HG02970 (cell line): ENCODE data around the gene ZCCHC24.

Experiments used
- ATAC-seq: cut with Tn5 transposase; IDR thresholded peaks from one replicate; pipeline ENCODE4 v1.9.1; 2021; ENCODE audit warnings: mild to moderate bottlenecking, moderate library complexity, moderate number of reproducible peaks; ENCODE audit not compliant: unreplicated experiment, low FRiP score

ZCCHC24 gene

DNA sequence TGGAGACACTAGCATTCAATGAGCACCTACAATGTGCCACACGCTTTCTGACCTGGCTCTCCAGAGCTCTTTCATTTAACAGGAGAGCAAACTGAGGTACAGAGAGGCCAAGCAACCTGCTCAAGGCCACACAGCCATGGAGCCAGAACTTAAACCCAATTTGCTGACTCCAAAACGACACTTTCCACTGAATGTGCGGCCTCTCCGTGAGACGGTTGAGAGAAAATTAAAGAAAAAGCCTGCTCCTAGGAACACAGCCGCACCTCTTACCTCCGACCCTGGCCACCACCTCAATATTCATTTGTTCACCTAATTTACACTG lies 42.8 kb downstream of the ZCCHC24 start:
- ATAC-seq, result no peak

DNA sequence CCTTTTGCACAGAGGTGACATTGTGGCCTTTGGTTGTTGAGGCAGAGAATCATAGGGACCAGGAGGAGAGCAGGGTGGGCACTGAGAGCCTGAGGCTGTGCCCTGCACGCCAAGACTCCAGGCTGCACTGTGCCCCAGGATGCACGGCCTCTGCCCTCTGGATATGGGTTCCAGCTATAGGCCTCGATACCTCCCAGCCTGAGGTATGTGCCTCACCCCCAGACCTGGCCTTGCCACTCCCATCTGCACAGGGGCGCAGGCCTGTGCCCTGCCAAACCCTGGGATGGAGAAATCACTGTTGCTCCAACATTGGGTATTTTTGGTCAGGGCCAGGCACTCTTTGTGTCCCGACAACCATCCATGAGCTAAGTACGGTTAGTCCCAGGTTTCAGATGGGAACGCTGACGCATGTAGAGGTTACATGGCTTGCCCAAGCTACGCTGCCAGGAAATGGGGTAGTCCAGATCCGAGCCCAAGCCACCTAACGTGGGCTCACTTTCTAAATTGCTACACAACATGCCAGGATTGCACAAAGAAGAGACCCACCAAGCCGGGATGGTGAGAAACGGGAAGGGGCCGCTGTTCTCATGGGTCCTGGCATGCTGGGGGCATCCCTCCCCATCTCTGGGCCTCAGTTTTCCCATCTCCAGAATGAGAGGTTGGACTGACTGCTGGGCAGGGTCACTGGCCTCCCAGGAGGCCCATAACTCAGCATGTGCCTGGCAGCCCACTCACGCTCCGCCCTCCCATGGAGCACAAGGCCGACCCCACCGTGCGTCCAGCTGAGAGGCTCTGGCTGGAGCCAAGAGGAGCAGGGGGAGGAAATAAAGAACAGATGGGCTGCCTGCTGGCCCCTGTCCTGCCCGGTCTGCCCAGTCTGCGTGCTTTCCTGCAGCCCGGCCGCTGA lies 44.2 kb downstream of the ZCCHC24 start:
- ATAC-seq, result no peak

DNA sequence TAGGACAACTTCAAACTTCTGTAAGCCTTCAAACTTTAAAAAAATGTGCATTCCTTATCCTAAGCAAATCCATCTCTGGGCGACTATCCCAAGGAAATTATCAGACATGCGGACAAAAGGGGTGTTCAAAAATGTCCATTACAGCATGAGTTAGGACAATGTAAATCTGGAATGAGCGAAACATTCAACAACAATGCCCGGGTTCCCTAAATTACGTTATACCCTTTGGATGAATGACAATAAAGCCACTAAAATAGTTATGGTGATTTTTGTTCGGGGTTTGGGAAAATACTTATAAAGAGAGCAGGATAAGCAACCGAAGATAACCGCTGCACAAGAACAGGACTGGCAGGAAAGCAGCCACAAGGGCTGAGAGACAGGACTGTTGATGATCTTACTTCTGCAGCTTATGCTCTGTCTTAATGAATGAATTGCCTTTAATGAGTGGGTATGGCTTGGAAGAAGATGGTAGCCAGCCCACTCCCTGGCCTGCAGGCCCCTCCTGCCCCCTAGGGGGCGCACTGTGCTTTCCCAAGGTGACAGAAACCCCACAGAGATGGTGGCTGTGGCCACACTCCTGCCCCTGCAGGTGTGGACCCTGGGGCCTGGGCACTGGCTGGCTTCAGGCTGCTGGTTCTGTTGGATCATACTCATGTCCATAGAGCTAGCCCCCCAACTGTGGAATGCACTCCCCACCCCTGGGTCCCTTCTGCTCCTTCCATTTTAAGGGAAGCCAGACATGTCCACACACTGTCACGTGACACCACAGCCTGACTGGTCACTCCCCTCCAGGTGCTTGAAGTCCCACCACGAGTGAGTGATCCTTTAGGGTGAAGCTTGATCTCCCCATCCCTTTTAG lies 45.0 kb downstream of the ZCCHC24 start:
- no peak for ATAC-seq

DNA sequence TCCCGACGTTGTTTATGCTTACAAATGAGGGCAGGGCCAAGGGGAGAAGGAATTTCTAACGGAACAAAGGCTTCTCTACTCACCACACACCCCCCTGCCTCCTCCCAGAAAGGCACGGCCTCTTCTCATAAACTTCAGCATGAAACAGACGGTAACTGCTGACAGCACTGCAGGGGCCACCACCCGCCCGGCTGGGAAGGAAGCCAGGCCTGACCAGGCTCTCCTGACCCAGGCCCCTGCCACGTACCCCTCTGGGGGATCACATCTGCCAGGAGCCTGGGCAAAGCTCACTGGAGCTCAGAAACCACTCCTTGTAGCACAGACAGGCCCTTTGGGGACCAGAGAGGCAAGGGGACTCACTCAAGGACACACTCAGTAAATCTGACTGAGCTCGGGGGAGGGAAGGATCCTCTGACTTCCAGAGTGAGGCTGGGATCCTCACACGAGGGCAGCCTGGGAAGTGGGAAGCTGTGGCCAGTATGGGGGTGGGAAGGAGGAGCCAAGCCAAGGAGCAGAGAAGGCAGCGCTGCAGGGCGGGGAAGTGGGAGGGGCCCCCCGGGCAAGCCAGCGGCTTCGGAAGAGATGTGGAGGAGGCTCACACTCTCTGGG lies 46.1 kb downstream of the ZCCHC24 start:
- no peak for ATAC-seq

- ATAC-seq, result no peak
Observed at GRCh38 chr10:79398642-79399041, 46.8 kb downstream of the ZCCHC24 start.

GRCh38 chr10:79397575-79398303 lies 47.7 kb downstream of the ZCCHC24 start:
- no peak for ATAC-seq

- ATAC-seq, result no peak
Observed at GRCh38 chr10:79397051-79397450, 48.4 kb downstream of the ZCCHC24 start.

DNA sequence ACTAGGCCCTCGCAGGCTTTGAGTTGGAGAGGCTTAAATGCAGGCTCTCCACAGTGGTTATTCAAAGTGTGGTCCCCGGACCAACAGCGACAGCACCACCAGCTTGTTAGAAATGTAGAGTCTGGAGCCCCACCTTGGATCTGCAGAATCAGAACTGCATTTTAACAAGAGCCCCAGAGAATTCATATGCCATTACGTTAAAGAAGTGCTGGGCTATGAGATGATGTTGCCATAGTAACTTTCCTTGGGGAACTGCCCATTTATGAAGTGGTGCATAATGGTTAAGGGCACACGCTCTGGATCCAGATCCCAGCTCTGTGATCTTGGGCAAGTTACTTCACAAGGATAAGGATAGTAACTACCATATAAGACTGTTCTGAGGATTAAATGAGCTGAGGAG lies 48.9 kb downstream of the ZCCHC24 start:
- ATAC-seq, result no peak

DNA sequence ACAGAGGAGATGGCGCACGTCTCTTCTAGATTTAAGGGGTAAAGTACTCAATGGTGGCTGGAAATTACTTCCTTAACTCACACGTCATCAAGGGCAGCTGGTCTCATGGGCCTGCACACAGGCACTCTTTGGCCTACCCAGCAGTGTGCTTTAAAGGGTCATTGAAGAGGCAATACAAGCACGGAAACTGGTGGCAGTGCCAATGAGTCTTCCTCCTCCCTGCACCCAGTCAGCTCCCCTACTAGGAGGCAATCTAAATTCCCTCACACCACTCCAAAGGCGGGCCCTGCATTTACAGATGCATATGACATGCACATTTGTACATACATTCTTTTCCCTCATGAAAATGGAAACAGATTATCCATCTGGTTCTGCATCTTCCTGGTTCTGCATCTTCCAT lies 50.8 kb downstream of the ZCCHC24 start:
- ATAC-seq, result no peak

DNA sequence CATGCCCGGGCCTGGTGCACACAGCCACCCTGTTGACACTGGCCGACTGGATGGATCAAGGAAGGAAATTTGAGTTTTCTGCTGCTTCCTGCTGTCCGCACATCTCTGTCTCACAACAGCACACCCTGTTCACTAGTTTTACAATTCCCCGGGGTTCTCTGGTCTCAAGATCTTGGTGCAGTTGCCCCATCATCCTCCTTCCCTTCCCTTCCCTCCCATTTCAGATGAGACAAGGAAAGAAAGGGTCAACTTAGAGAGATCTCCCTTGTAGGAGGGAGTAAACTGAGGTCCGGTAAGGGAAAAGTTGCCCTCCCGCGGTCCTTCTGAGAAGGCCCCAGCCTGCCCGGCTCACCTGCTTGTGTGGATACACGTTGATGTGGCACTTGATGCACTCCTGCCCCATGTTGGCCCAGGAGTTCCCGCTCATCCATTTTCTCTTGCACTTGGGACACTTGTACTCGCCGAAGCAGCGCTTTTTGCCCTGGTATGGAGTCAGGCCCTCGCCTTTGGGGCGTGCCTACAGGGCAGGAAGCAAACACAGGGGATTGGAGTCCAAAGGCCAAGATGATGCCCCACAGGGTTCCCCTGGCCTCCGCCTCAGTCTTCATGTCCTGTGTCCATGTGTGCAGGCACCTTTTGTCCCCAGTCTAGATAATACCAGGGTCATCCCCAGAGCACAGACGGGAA lies 51.4 kb downstream of the ZCCHC24 start:
- ATAC-seq, result no peak

GRCh38 chr10:79393221-79393923 lies 52.1 kb downstream of the ZCCHC24 start:
- no peak for ATAC-seq

- ATAC-seq, result no peak
Observed at GRCh38 chr10:79392506-79393176, 52.8 kb downstream of the ZCCHC24 start.

DNA sequence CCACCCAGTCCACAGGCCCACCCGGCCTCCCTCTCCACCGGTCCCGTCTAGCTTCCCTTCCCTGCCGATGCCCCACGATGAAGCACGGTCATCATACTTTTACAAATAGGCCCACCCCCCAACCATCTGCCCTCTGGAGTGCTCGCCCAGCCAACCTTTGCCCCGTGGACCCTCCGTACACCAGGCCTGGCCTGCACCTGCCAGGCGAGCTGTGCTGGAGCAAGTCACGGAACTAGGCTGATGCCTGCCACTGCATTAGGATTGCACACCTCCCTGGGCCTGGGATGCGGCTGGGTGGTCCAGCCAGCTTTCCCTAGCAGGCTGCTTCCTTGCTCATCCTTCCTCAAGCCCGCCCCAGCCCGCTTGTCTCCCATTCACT lies 53.4 kb downstream of the ZCCHC24 start:
- no peak for ATAC-seq

- no peak for ATAC-seq
Observed at GRCh38 chr10:79391231-79392019, 54.0 kb downstream of the ZCCHC24 start.

DNA sequence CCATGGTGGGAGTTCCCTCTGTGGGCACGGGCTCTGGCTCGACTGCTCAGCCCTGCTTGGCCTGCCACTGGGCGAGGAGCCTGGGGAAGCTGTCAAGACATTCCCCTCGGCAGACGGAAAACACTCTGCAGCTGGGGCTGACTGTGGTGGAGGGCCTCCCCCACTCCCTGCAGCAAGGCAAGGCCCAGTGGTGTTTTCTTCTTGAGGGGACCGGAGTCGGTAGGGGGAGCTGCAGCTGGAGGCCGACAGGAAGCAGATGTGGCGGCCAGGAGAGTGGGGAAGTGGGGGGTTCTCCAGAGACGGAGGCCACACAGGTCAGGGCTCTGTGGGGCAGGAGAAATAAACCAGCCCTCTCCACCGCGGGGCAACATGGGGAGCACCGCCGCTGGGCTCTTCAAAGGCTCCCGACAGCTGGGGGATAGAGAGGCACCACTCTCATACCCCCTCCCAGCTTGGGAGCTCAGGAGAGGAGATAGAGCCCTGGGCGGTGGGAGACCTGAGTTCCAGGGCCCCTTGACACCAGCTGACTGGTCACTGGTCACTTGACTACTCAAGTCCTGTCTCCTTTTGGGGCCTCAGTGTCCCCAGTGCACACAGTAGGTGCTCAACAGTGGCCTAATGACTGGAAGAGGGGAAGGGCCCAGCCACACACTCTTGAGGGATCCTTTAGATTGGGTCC lies 54.7 kb downstream of the ZCCHC24 start:
- no peak for ATAC-seq

DNA sequence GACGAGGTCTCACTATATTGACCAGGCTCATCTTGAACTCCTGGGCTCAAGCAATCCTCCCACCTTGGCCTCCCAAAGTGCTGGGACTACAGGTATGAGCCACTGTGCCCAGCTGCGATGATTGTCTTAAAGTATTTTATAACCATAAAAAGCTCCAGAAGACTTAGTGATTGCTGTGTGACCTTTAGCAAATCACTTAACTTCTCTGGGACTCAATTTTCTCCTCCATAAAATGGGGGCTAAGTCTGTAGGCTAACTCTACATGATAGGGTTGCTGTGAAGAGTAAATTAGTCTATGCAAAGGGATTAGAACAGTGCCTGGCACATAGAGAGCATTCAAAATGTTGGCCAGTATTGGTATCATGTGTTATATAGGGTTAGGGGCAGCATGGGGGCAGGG lies 55.4 kb downstream of the ZCCHC24 start:
- no peak for ATAC-seq

DNA sequence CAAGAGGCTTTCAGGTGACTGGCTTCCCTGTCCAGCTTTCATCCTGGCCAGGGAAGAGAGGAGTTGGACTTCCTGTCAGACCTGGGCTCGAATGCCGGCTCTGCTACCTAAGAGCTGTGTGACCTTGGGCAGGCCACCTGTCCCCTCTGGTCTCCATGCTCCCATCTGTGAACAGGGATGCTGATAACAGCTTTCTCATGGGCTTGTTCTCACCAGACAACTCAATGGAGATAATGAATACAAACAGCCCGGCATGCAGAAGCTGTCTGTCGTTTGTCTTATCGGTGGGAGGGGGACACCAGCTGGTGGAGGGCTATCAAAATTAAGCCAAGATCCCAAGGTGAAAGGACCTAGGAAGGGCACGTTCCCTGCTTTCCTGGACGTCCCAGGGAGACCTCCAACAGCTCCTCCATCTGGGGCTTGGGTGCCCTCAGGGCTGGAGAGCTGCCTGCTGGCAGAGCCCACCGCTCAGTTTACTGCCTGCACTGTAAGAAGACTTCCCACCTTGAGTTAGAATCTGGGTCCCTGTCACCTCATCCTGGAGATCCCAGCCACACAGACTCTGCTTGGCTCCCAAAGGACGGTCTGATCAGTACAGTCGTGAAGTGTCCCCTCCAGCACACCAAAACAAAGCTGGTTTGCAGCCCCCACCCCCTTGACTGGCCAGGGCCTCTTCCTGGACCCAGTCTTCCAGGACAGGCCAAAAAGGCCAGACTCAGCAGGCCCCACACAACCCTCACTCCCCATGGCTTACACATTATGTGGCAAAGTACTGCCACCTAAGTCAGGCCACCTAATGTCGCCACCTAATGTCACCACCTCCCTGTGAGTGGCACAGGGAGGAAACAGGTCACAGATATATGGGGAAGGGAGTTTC lies 57.2 kb downstream of the ZCCHC24 start:
- no peak for ATAC-seq
